GM12874 (cell line): ENCODE measurements around the gene OVOL3.

ENCODE experiments used
- TF ChIP-seq, protein P1 (sequence below): IDR thresholded peaks from 2 replicates; pipeline ENCODE4 v1.5.1; 2011; ENCODE audit warnings: low read depth, mild to moderate bottlenecking, control low read depth, low read length, moderate library complexity; ENCODE audit not compliant: insufficient read depth

Gene OVOL3

DNA sequence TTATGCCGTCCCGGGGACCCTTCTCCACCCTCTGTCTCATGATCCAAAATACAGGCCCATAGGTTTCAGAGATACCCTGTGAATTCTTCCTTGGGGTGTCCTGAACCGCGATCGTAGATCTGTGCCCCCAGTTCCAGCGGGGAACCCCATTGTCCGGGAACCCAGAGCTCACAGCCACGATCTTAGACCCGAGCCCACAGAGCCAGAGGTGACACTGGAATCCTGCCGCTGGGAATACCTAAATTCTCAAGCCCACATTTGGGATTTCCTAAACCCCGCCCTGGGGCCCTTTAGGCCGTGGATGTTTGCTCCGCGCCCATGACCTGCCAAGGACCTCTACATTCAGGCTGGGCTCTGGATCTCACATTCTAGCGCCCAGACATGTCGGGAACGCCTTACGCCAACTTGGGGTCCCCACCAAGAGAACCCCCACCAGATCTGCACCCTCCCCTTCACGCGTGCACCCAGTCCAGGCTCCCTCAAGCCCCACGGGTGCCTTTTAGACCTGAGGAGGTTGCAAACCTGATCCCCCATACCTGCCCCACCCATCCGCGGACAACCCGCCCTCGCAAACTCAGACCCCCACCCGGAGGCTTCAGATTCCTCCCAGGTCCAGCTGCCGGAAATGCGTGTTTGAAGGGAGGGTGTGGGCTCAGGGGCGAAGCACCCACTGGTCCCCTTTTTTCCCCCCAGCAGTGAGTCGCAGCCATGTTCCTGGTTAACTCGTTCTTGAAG is 29.5 kb downstream of the OVOL3 start:
- TF ChIP-seq, protein P1, sequence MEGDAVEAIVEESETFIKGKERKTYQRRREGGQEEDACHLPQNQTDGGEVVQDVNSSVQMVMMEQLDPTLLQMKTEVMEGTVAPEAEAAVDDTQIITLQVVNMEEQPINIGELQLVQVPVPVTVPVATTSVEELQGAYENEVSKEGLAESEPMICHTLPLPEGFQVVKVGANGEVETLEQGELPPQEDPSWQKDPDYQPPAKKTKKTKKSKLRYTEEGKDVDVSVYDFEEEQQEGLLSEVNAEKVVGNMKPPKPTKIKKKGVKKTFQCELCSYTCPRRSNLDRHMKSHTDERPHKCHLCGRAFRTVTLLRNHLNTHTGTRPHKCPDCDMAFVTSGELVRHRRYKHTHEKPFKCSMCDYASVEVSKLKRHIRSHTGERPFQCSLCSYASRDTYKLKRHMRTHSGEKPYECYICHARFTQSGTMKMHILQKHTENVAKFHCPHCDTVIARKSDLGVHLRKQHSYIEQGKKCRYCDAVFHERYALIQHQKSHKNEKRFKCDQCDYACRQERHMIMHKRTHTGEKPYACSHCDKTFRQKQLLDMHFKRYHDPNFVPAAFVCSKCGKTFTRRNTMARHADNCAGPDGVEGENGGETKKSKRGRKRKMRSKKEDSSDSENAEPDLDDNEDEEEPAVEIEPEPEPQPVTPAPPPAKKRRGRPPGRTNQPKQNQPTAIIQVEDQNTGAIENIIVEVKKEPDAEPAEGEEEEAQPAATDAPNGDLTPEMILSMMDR = no peak

DNA sequence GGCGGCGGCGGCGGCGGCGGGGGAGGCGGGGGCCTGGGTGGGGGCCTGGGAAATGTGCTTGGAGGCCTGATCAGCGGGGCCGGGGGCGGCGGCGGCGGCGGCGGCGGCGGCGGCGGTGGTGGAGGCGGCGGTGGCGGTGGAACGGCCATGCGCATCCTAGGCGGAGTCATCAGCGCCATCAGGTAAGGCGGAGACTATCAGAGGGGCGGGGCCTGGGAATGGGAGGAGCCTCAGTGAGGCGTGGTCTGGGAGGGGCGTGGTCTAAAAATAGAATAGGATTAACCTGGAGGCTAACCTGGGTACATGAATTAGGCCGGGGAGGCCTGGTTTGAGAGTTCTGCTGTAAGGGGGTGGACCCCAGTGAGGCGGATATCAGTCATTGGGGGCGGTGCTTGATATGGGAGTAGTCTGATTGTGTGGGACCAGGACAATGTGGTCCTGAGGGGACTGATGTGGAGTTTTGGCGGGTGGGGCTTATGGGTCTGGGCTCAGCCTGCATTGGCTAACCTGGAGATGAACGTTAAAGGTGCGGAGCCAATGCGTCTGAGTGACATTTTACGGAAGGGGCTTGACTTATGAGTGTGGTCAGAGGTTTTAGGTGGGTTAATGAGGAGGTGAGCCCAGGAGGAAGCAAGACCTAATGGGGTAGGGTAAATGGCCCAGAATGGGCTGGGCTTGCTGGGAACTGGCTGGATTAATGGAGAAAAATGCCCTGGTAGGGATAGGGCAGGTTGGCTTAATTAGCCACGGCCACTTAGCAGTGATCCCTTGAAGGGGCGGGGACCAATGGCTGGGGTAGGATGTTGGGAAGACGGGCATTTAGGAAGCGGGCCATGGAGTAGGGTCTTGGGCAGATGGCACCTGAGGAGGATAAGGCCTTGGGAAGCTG is 30.3 kb downstream of the OVOL3 start:
- TF ChIP-seq, protein P1 = no peak

DNA sequence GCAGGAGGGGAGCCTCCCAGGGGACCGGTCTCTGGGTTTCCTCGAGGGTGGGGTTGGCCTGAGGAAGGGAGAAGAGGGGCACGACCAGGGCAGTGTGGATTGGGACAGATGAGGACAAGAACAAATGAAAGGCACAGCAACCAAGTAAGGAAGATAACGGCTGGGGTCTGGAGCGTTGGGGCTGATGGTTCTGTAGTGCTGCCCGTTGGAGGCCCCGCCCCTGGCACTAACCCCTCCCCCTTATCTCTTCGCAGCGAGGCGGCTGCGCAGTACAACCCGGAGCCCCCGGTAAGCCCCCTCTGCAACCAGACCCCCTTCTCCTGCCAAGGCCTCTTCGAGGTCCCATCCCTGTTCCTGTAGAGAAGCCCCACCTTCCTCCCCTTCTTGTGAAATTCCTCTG is 31.1 kb downstream of the OVOL3 start:
- TF ChIP-seq, protein P1 = no peak

DNA sequence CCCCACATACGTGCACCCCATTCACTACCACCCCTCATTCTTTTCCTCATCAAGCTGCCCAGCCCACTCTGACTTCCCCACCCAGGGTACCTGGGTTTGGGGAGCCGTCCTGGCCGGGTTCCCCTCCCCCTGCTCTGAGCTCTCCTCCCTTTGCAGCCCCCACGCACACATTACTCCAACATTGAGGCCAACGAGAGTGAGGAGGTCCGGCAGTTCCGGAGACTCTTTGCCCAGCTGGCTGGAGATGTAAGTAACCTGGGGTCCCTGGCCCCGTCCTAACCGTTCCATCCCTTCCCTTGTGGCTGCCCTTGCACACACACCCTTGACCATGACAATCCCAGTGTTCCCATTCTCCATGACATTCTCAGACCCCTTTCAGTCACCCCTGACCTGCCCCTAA is 31.6 kb downstream of the OVOL3 start:
- TF ChIP-seq, protein P1 = no peak

DNA sequence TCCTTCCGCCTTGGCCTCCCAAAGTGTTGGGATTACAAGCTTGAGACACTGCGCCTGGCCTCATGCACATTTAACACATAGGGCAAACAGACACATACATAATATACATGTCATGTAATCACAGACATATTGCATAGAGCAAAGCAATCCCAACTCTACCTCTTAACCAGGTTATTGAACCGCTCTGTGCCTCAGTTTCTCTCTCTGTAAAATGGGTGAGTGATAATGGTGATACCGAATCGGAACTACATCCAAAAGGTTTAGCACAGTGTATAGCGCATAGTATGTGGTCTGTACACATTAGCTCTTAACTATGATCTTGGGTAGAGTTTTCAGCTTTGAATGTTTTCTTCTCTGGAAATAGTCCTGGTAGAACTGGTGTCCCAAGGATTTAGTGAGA is 33.7 kb downstream of the OVOL3 start:
- TF ChIP-seq, protein P1 = no peak

DNA sequence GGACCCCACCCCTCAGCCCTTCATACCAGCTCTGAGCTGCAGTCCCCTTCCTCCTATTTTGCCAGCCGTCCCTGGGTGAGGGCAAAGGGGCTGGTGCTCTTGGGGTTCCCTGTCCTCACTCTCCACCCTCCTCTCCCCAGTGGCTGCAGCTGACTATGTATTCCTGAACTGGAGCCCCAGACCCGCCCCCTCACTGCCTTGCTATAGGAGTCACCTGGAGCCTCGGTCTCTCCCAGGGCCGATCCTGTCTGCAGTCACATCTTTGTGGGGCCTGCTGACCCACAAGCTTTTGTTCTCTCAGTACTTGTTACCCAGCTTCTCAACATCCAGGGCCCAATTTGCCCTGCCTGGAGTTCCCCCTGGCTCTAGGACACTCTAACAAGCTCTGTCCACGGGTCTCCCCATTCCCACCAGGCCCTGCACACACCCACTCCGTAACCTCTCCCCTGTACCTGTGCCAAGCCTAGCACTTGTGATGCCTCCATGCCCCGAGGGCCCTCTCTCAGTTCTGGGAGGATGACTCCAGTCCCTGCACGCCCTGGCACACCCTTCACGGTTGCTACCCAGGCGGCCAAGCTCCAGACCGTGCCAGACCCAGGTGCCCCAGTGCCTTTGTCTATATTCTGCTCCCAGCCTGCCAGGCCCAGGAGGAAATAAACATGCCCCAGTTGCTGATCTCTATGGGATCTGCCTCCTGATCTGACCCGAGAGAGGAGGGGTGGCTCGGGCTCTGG is 38.9 kb downstream of the OVOL3 start:
- TF ChIP-seq, protein P1 = no peak

DNA sequence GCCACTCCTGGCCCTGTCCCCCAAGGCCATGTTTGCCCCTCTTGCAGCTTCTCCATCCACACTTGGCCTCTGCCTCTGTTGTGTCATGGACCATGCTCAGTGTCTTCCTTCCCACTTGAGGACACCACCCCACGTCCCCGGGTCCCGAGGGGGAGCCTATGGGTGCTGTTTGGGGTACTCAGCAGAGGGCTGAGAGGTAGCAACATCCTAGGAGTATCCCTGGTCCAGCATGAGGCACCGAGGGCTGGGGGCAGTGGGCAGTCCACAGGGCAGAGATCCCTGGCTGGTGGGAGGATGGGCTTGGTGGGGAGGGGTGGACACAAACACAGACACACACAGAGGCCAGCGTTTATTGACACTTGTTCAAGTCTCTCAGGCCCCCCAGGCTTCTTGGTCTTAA is 39.6 kb downstream of the OVOL3 start:
- TF ChIP-seq, protein P1 = no peak
